Activated CD4-positive, alpha-beta T cell treated with anti-CD3 and anti-CD28 coated beads, Interleukin-2, amount 50 U/mL, for 48 hours (primary cell): Measurements from ENCODE around the gene TFEB.
A peak's percentile ranks its signal among the peaks of the same experiment; 100 is the strongest.
"Not testable (repeated sequence)": the region's sequence is repeated elsewhere in the genome, so short reads cannot be mapped to it uniquely, and the experiment has no call there.

Experiments
- DNase-seq, 2 experiments: peaks; one replicate each; pipeline ENCODE4 v3.0.0-alpha.2; 2020

Gene TFEB

GRCh38 chr6:41735427-41736185 is at the start of gene TFEB:
TFEB (minus strand) TSS chr6:41735608; CDS start chr6:41691213, 44,395 bp downstream.
- peak; percentile 94 to 95 for DNase-seq

DNA sequence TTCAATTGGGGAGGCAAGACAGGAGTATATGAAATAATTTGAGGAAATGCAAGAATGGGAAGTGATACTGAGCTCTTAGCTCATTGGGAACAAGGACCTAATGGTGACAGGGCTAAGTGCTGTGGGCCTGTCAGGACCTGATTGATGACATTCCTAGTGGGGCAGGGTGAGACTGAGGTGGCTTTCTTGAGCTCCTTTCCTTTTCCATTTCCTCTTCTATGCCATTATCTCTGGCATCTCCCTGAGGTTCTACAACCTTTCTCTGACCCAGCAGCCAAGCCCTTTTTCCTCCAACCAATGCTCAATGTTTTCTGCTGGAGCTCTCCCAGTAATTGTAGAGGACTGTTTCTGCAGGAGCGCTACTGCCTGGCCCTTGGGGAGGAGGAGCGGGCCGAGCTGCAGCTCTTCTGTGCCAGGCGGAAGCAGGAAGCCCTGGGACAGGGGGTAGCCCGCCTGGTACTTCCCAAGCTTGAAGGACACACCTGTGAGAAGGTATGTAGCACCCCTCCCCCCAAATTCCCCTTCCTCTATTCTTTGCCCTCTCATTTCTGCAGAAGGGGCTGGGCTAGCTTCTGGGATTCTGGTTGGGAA is 49.3 kb upstream of the TFEB start:
- no peak for DNase-seq

- no peak for DNase-seq
These were observed 47.8 kb upstream of the TFEB start for GRCh38 chr6:41783106-41783780.

DNA sequence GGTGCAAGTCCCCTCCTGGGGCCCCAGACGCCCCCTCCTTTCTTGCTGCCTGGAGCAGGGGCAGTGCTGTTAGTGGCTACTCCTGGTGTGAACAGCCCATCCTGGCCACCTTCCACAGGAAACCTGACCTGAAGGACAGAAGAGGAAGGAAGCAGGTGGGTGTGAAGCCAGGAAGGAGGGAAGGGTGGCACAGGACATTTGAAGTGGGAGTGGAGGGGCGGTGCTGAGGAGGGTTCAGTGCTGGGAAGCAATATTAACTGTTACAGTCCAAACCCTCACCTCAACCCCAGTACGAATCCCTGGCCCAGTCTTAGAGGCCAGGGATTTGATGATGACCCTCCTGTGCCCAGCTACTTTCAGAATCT is 45.9 kb upstream of the TFEB start:
- DNase-seq = no peak

GRCh38 chr6:41780551-41781365 is 45.4 kb upstream of the TFEB start, which contains the start of gene PRICKLE4:
PRICKLE4 (plus strand) TSS chr6:41780782; CDS start chr6:41783474, 2,692 bp downstream.
- DNase-seq = no peak

DNA sequence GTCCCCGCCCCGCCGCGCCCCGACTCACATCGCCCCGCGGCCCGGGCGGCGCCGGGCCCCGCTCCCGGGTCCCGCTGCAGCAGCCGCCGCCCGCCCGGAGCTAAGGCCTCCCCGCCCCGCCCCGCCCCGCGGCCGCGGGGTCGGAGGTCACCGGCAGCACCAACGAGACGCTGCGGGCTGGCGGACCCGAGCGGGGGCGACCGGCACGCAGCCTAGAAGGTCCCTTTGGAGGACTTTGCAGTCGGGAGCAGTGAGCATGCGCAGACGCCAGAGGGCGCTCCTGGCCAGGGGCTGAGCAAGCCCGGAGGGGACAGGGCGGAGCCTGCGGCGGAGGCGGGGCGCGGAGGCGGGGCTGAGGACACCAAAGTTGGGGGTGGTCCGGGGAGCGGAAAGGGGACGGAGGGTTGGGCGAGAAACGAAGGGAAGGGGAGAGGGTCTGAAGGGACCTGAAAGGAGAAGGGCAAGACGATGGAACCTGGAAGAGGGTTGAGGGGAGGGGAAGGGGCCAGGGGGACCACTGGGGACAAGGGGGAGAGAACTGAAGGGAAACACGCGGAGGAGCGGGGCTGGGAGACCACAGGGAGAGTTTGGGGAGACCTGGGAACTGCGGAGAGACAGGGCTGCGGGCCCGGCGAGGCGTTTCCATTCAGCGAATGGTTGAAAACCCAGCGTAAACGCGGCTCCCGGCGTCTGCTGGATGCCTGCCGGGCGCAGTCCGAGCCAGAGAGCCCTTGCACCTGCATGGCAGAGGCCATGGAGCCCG is 44.6 kb upstream of the TFEB start, which contains the start of gene FRS3:
Gene FRS3 (minus strand): TSS at position 113 of the 763 bp plus-strand sequence. CDS start 2,913 bp downstream, outside the sequence.
- peak; percentile 100 for DNase-seq

DNA sequence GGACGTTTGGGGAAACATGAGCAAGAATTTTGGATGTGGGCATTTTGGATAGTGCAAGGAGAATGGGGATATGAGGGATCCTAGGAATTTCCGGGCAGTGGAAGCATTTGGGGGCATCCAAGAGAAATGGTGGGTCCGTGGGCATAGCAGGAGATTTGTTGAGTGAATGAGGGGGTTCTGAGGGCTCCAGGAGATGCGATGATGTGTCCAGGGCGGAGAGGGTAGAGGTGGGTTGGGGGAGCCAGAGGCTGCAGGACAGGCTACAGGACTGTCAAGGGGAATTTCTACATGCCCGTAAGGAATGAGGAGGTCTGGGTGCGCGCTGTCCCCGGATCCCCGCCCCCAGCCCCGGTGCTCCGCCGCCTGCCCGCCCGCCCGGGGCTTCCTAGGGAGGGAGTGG is 43.9 kb upstream of the TFEB start:
- no peak for DNase-seq

DNA sequence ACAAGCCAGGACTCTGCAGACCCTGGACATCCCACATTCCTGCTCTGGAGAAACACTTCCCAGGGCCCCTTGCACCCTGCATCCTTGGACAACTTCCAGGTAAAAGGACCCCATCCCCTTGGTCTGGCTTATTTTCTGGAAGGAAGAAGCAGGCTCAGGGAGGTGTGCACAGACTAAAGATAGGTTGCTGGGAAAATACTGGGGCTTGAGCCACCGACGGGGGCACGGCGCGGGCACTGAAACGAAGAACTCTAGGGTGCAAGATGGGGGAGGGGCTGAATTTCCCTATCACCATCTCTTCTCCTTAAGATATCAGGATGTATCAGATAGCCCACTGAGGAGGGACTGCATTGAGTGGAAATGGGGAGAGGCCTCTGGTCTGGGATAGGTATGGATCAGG is 43.5 kb upstream of the TFEB start:
- no peak for DNase-seq

DNA sequence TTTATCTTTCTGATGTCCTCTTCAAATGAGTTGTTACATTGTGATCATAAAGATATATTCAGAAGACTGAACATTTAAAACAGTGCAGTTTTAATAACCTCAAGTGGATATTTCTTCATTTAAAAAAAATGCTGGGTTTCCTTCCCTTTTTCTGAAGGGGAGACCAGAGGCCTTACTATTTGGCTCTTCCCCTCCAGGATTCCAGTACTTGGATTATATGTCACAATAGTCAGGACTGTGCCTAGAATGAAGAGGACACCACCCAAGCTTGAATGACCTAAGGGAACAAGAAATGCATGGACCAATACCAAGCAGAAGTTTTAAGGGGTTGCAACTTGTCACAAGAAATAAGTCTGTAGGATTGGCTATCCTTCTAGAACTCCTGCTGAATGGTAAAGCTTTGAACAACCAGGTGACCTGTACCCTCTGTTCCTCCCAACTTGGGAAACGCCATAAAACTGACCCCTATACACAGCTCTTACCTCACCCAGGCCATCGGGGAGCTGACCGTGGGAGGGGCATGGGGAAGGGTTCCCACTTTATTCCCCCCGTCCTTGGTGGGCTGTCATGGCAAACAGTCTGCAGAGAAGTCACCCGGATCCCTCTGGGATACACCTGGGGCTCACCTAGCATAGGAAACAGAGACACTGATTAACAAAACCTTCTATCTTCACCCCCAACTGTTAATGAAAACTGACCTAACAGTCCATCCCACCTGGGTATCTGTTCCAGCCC is 42.3 kb upstream of the TFEB start:
- DNase-seq = no peak

GRCh38 chr6:41775293-41775882 is 40.0 kb upstream of the TFEB start:
- DNase-seq = no peak

- DNase-seq = no peak
These were observed 39.4 kb upstream of the TFEB start for GRCh38 chr6:41774841-41775240.

GRCh38 chr6:41771058-41771983 is 35.9 kb upstream of the TFEB start:
- no peak for DNase-seq

DNA sequence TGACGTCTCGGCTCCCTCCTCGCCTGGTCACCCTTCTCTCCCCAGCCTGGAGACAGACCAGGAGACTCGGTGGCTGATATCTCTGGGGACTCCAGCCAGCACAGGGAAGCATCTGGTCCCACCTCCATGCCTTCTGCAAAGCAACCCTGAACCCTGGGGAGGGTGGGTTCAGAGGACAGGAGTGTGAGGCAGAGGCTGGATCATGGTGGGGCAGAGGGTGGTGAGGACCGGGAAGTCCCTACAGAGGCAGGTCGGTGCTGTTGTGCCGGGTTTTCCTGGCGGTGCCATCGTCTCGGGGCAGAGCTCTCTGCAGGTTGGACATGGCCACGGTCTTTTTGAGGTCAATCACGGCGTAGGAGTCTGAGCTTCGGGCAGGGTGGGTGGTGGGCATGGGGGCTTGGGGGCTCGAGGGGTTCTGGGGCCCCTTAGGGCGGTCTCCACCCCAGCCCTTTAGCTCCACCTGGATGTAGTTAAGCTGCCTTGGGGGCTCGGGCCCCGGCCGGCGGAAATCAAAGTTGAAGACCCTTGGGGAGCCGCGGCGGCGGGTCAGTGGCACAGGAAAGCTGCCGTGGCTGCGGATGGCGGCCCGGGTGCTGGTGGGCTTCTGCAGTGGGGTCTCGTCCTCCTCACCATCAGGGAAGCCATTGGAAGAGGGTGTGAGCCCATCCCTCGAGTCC is 35.1 kb upstream of the TFEB start:
- no peak for DNase-seq

DNA sequence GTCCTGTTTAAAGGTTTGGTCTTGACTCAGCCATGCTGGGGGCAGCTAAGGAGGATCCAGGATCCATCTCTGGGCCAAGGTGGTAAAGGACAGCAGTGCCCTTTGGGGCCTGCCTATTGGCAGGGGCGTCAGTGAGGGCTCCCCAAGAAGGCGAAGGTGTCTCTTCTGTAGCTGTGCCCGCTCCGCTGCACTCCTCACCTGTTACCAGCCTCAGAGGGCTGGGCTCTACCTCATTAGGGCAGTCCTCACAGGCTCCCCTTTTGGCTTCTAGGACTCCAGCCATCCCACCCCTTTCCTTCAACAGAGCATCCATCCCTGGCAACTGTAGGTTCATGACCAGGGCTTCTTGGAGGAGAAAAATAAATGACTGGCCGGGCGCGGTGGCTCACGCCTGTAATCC is 34.0 kb upstream of the TFEB start:
- DNase-seq = no peak

DNA sequence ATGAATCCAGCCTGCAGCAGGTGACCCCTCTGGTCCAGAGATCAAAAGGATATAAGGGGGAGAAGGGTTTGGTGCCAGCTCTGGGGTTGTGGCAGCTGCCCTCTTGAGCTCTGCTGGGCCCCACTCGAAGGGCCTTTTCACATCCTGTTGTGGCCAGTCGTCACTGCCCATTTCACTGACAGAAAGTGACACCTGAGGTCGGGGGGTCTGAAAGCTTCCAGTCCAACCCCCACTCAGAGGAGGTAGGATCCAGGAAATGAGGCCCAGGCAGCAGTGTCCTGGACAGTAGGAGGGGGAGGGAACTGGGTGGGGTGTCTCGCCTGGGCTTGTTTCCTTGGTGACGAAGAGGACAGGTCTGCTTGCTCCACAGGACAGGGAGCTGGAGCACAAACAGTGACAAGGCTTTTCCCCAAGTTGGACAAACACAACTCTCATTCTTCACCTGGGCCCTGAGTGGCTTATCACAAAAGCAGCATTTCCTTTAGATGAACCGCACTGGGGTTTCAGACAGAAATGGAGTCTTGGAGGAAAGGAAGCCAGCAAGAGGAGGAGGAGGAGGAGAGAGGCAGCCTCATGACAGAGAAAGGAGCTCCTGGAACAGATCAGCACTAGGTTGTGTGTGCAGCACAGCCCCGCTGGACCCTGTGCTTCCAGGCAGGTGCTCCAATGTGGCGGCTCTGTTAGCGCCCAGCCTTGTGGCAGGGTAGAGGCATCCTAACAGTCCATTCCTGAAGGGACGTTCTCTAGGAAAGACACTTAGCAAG is 33.3 kb upstream of the TFEB start:
- DNase-seq = no peak

DNA sequence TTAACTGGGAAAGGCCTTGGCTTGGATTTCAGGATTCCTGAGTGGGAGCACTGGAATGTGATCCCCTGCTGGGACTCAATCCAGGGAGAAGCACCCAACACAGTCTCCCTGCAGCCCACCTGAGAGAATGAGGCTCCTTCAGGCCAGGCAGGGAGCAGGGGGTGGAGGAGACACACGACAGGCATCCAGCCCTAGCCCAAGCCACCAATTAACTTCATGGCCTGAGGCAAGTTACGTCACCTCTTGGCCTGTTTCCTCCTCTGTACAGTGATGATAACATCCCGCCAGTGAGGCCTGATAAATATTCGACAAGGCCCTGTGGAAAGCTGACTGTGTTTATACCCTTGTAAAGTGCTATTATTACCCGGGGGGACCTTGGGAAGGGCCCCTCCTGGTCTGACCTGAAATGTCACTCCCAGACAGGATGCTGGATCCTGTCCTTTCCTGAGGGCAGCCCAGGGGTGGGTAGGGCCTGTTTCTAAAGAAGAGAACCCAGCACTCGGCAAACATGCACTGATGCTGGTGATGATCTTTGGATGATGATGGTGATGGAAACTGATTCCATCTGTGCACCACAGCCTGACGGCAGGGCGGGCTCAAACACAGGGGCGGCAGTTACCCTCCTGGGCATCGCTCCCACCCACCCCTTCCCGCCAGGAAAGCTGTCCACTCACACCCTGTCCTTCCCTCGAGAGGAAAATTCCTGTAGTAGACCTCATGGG is 31.9 kb upstream of the TFEB start:
- DNase-seq = no peak

DNA sequence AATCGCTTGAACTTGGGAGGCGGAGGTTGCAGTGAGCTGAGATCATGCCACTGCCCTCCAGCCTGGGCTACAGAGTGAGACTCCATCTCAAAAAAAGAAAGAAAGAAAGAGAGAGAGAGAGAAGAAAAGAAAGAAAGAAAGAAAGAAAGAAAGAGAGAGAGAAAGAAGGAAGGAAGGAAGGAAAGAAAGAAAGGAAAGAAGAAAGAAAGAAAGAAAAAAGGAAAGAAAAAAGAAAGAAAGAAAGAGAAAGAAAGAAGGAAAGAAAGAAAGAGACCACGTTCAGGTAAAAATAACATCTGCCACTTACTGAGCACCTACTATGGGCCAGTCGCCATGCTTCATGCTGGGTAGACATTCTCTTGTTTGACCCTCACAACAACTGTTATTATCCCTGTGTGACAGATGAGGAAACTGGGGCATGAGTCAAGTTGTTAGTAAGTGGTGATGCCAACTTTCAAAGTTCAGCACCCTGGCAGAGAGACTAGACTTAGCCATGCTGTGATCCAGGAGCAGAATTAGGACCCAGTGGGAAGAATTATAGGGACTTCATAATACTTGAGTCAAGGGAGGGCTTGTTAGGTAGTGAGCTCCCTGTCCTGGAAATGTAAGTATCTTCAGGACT is 30.7 kb upstream of the TFEB start:
- DNase-seq = not testable (repeated sequence)
